H1 (cell line): ENCODE results near the gene AWAT1. TPM values are rescaled to one million over a fixed set of nuclear protein-coding genes. Genes with fewer than 3 reads are reported as not detected.

Source experiments
- CTCF ChIA-PET: fragments of 300-600 bp; sonication (Branson Sonifier 250); formaldehyde crosslinking; loops from one replicate; lab custom pipeline; 2021; ENCODE audit not compliant: partially characterized antibody; lab: Charles Lee
- POLR2A ChIA-PET: fragments of 300-600 bp; sonication (Branson Sonifier 250); formaldehyde crosslinking; loops from one replicate; lab custom pipeline; 2021; ENCODE audit warnings: inconsistent platforms; ENCODE audit not compliant: partially characterized antibody; lab: Charles Lee
- DNase-seq, 2 experiments: peaks; one replicate each; pipeline versions ENCODE4 v3.0.0 to v3.0.0-alpha.2; 2010 to 2022; ENCODE audit warnings: low spot score in 2 of 2, low read depth in 1 of 2, mixed read lengths in 1 of 2
- FAIRE-seq: peaks from 2 replicates; lab custom pipeline; 2011; peaks lifted over from hg19 to GRCh38; lab: Jason Lieb, UNC
- H2AFZ ChIP-seq: 2 replicates; pipeline ENCODE4 v1.8.1; 2012; ENCODE audit warnings: low read length, inconsistent platforms
- H2AK5ac ChIP-seq: 2 replicates; pipeline ENCODE4 v1.6.1; 2013; ENCODE audit warnings: low read depth, low read length
- H2BK120ac ChIP-seq: replicated peaks from 2 replicates; pipeline ENCODE3; 2013; ENCODE audit warnings: low read depth, low read length, inconsistent platforms
- H2BK12ac ChIP-seq: 2 replicates; pipeline ENCODE4 v1.6.1; 2013; ENCODE audit warnings: low read depth, low read length
- H2BK15ac ChIP-seq: 2 replicates; pipeline ENCODE4 v1.6.1; 2013; ENCODE audit warnings: low read length
- H2BK20ac ChIP-seq: 2 replicates; pipeline ENCODE4 v1.6.1; 2013; ENCODE audit warnings: low read length
- H2BK5ac ChIP-seq: 2 replicates; pipeline ENCODE4 v1.6.1; 2013; ENCODE audit warnings: low read depth, low read length
- H3K14ac ChIP-seq: 2 replicates; pipeline ENCODE4 v1.6.1; 2013; ENCODE audit warnings: inconsistent platforms; ENCODE audit not compliant: insufficient read length
- H3K18ac ChIP-seq: 2 replicates; pipeline ENCODE4 v1.6.1; 2013; ENCODE audit warnings: low read length; ENCODE audit errors: extremely low read depth
- H3K23ac ChIP-seq: 2 replicates; pipeline ENCODE4 v1.6.1; 2013; ENCODE audit warnings: inconsistent platforms; ENCODE audit not compliant: insufficient read length
- H3K23me2 ChIP-seq: 2 replicates; pipeline ENCODE4 v1.6.1; 2013; ENCODE audit warnings: low read depth, low read length
- H3K27ac ChIP-seq: 2 replicates; pipeline ENCODE4 v1.6.1; 2011; ENCODE audit warnings: low read depth, low read length, inconsistent platforms
- H3K27me3 ChIP-seq, 4 experiments: replicated peaks in 1 of 4; 1 replicate in 1 of 4; 2 replicates in 3 of 4; pipeline versions ENCODE4 v1.6.1 to v1.8.1; 2011 to 2013; ENCODE audit warnings: low read length in 3 of 4, mild to moderate bottlenecking in 3 of 4, inconsistent platforms in 2 of 4, mixed read lengths in 2 of 4, moderate library complexity in 1 of 4; ENCODE audit not compliant: control insufficient read depth in 3 of 4, insufficient read depth in 3 of 4; ENCODE audit errors: extremely low read depth in 1 of 4
- H3K36me3 ChIP-seq, 4 experiments: 2 replicates each; pipeline versions ENCODE4 v1.6.1 to v1.8.1; 2011 to 2013; ENCODE audit warnings: mild to moderate bottlenecking in 4 of 4, low read length in 3 of 4, moderate library complexity in 2 of 4, control low read depth in 1 of 4, inconsistent platforms in 1 of 4; ENCODE audit not compliant: insufficient read depth in 4 of 4, control insufficient read depth in 2 of 4
- H3K4ac ChIP-seq: replicated peaks from 2 replicates; pipeline ENCODE3; 2013; ENCODE audit warnings: low read length, low read depth, mixed read lengths, inconsistent platforms; ENCODE audit not compliant: insufficient read length
- H3K4me1 ChIP-seq, 4 experiments: replicated peaks in 1 of 4; 1 replicate in 1 of 4; 2 replicates in 3 of 4; pipeline versions ENCODE4 v1.6.1 to v1.8.1; 2011 to 2013; ENCODE audit warnings: low read length in 3 of 4, inconsistent platforms in 2 of 4, mixed read lengths in 1 of 4; ENCODE audit not compliant: insufficient read depth in 4 of 4, control insufficient read depth in 3 of 4
- H3K4me2 ChIP-seq, 2 experiments: 2 replicates each; pipeline versions ENCODE4 v1.6.1 to v1.8.1; 2011 to 2013; ENCODE audit warnings: low read depth in 2 of 2, low read length in 2 of 2, control low read depth in 1 of 2, inconsistent platforms in 1 of 2, mild to moderate bottlenecking in 1 of 2; ENCODE audit not compliant: insufficient read depth in 1 of 2
- H3K4me3 ChIP-seq, 4 experiments: fragments of 200-600, 300-600 bp in 1 of 4; sonication (generic), shearing (Covaris generic), sonication (Bioruptor Twin) in 1 of 4; 2 replicates each; pipeline versions ENCODE4 v1.5.1 to v1.8.1; 2011 to 2016; ENCODE audit warnings: low read length in 4 of 4, low read depth in 3 of 4, control low read depth in 2 of 4, inconsistent platforms in 2 of 4, mild to moderate bottlenecking in 2 of 4, mixed read lengths in 1 of 4, moderate library complexity in 1 of 4; ENCODE audit not compliant: insufficient read depth in 2 of 4; ENCODE audit errors: extremely low read depth in 1 of 4
- H3K56ac ChIP-seq: replicated peaks from 2 replicates; pipeline ENCODE3; 2013; ENCODE audit warnings: low read depth, mild to moderate bottlenecking, mixed read lengths, low read length, inconsistent platforms; ENCODE audit not compliant: insufficient read length
- H3K79me1 ChIP-seq: 2 replicates; pipeline ENCODE4 v1.6.1; 2013; ENCODE audit warnings: low read depth, low read length, control low read depth
- H3K79me2 ChIP-seq, 2 experiments: 2 replicates each; pipeline versions ENCODE4 v1.6.1 to v1.8.1; 2012 to 2013; ENCODE audit warnings: low read length in 2 of 2, mild to moderate bottlenecking in 2 of 2, inconsistent platforms in 1 of 2; ENCODE audit not compliant: insufficient read depth in 2 of 2, control insufficient read depth in 1 of 2
- H3K9ac ChIP-seq, 4 experiments: replicated peaks in 1 of 4; 1 replicate in 1 of 4; 2 replicates in 3 of 4; pipeline versions ENCODE4 v1.6.1 to v1.8.1; 2011 to 2013; ENCODE audit warnings: low read depth in 3 of 4, low read length in 3 of 4, control low read depth in 2 of 4, mild to moderate bottlenecking in 2 of 4, moderate library complexity in 2 of 4, inconsistent platforms in 1 of 4; ENCODE audit errors: extremely low read depth in 1 of 4
- H3K9me3 ChIP-seq, 2 experiments: 2 replicates each; pipeline versions ENCODE4 v1.6.1 to v1.8.1; 2012 to 2013; ENCODE audit warnings: mild to moderate bottlenecking in 2 of 2, moderate library complexity in 2 of 2, control low read depth in 1 of 2, inconsistent platforms in 1 of 2, low read depth in 1 of 2, low read length in 1 of 2, mixed read lengths in 1 of 2; ENCODE audit not compliant: insufficient read depth in 2 of 2
- H4K20me1 ChIP-seq, 2 experiments: replicated peaks in 1 of 2; 2 replicates each; pipeline versions ENCODE3 to v1.8.1; 2011 to 2013; ENCODE audit warnings: inconsistent platforms in 2 of 2, low read length in 2 of 2, mild to moderate bottlenecking in 1 of 2; ENCODE audit not compliant: insufficient read depth in 2 of 2, control insufficient read depth in 1 of 2
- H4K5ac ChIP-seq: 2 replicates; pipeline ENCODE4 v1.6.1; 2013; ENCODE audit warnings: low read length, low read depth, mixed read lengths, inconsistent platforms; ENCODE audit not compliant: insufficient read length
- H4K8ac ChIP-seq: 2 replicates; pipeline ENCODE4 v1.8.0; 2013; ENCODE audit warnings: mild to moderate bottlenecking, moderate library complexity, low read length, inconsistent platforms; ENCODE audit not compliant: insufficient read depth; ENCODE audit errors: extremely low read depth
- H4K91ac ChIP-seq: replicated peaks from 2 replicates; pipeline ENCODE3; 2013; ENCODE audit warnings: low read length, mixed read lengths, inconsistent platforms; ENCODE audit not compliant: insufficient read length
- ASH2L ChIP-seq: fragments of 200-600, 300-600 bp; sonication (generic); IDR thresholded peaks from one replicate; pipeline ENCODE4 v1.7.1; 2017; ENCODE audit warnings: low read length
- ATF3 ChIP-seq: IDR thresholded peaks from 2 replicates; pipeline ENCODE4 v1.6.1; 2011; ENCODE audit warnings: low read depth, mild to moderate bottlenecking, low read length; ENCODE audit not compliant: insufficient read depth
- CBX8 ChIP-seq: fragments of 300-800, 300-1000 bp; sonication (generic); IDR thresholded peaks from 2 replicates; pipeline ENCODE4 v1.7.1; 2016; ENCODE audit warnings: low read depth, low read length, borderline replicate concordance
- CTBP2 ChIP-seq: IDR thresholded peaks from 2 replicates; pipeline ENCODE4 v1.7.0; 2011; ENCODE audit warnings: borderline replicate concordance, mild to moderate bottlenecking, moderate library complexity, mixed read lengths, low read length; ENCODE audit not compliant: insufficient read depth, insufficient read length
- EGR1 ChIP-seq: IDR thresholded peaks from 2 replicates; pipeline ENCODE4 v1.6.1; 2011; ENCODE audit warnings: low read depth, low read length, borderline replicate concordance
- EZH2 ChIP-seq: fragments of 200-600 bp; sonication (generic); IDR thresholded peaks from 2 replicates; pipeline ENCODE4 v1.7.1; 2012; ENCODE audit warnings: low read depth, mild to moderate bottlenecking, moderate library complexity, low read length, inconsistent platforms; ENCODE audit not compliant: severe bottlenecking
- FOSL1 ChIP-seq: IDR thresholded peaks from 2 replicates; pipeline ENCODE4 v1.6.1; 2011; ENCODE audit warnings: mild to moderate bottlenecking, low read depth, low read length, moderate library complexity; ENCODE audit not compliant: insufficient read depth
- GABPA ChIP-seq: IDR thresholded peaks from 2 replicates; pipeline ENCODE4 v1.6.1; 2011; ENCODE audit warnings: mild to moderate bottlenecking, low read length, moderate library complexity, borderline replicate concordance; ENCODE audit not compliant: insufficient read depth
- PHF8 ChIP-seq: fragments of 200-600 bp; sonication (generic); conservative IDR thresholded peaks from 2 replicates; pipeline ENCODE4 v1.7.1; 2012; ENCODE audit warnings: low read depth, mild to moderate bottlenecking, inconsistent platforms, low read length, moderate library complexity
- RFX5 ChIP-seq: IDR thresholded peaks from 2 replicates; pipeline ENCODE4 v1.6.1; 2011; ENCODE audit warnings: low read depth, low read length, improper control_type of control experiment, borderline replicate concordance
- SIN3A ChIP-seq, 2 experiments: IDR thresholded peaks in 1 of 2; conservative IDR thresholded peaks in 1 of 2; 2 replicates each; pipeline ENCODE4 v1.6.1; 2011 to 2012; ENCODE audit warnings: low read length in 2 of 2, improper control_type of control experiment in 1 of 2, low read depth in 1 of 2, mild to moderate bottlenecking in 1 of 2
- TAF1 ChIP-seq: IDR thresholded peaks from 2 replicates; pipeline ENCODE4 v1.6.1; 2011; ENCODE audit warnings: mild to moderate bottlenecking, low read depth, low read length
- TAF7 ChIP-seq: optimal IDR thresholded peaks from 2 replicates; pipeline ENCODE3; 2011; ENCODE audit warnings: low read depth, mild to moderate bottlenecking, inconsistent platforms, low read length, moderate library complexity, borderline replicate concordance
- TEAD4 ChIP-seq: IDR thresholded peaks from 2 replicates; pipeline ENCODE4 v1.6.1; 2012; ENCODE audit warnings: low read depth, low read length, inconsistent platforms, mixed read lengths
- YY1 ChIP-seq: IDR thresholded peaks from 2 replicates; pipeline ENCODE4 v1.6.1; 2011; ENCODE audit warnings: low read depth, mild to moderate bottlenecking, low read length
- polyA plus RNA-seq, 7 experiments: library from polyadenylated mRNA; depleted of rRNA in 3 of 7; stranded (reverse) in 5 of 7; unstranded in 2 of 7; fragments of >200 nt in 5 of 7; fragments of 200-250 nt in 2 of 7; gene quantifications; 1 replicate in 5 of 7; 2 replicates in 1 of 7; 4 replicates in 1 of 7; pipeline versions ENCODE4 v1.2.1 to v1.2.3, GENCODE V29; 2011 to 2013; ENCODE audit warnings: missing spikeins in 2 of 7, mixed read lengths in 2 of 7
- total RNA-seq: library from RNA; stranded (reverse); fragmentation: NEBNext Ultra II Directional; extraction: Animal tissue kit (Norgen Biotek cat#: 25700); gene quantifications from 2 replicates; pipeline ENCODE4 v1.2.1, GENCODE V29; 2021

Gene AWAT1
- total and polyA plus RNA-seq, 2 of the 8 experiments (the other 6 are each of a cell fraction or from before 2014, with no cell fraction given) = not detected

- no peak overlapping the region for H2AK5ac ChIP-seq
- DNase-seq = no peak
- no peak overlapping the region for H3K14ac ChIP-seq
- H4K5ac ChIP-seq = no peak overlapping the region
- no peaks in the 10 kb centered on the region for H3K79me1 ChIP-seq
- H2BK12ac ChIP-seq = no peak overlapping the region
- no peak overlapping the region for H3K56ac ChIP-seq
- no peak overlapping the region for H2BK15ac ChIP-seq
- no peak for FAIRE-seq
- no peak overlapping the region for H3K4ac ChIP-seq
- no peaks in the 10 kb centered on the region for H3K9me3 ChIP-seq
- POLR2A ChIA-PET = no interaction called here
- no peaks in the 10 kb centered on the region for H3K27me3 ChIP-seq
- H2AFZ ChIP-seq = no peak overlapping the region
- no peak overlapping the region for H2BK5ac ChIP-seq
- no peak overlapping the region for H3K4me3 ChIP-seq
- no peak overlapping the region for H3K23ac ChIP-seq
- no peaks in the 10 kb centered on the region for H3K36me3 ChIP-seq
- H3K4me1 ChIP-seq = no peaks in the 10 kb centered on the region
- no peak overlapping the region for H3K9ac ChIP-seq
- H3K23me2 ChIP-seq = no peaks in the 10 kb centered on the region
- no peak overlapping the region for H3K18ac ChIP-seq
- TF ChIP-seq ATF3 = no peak
- no peak for TF ChIP-seq EGR1
- no peak for TF ChIP-seq TAF7
- no peak for TF ChIP-seq PHF8
- TF ChIP-seq CTBP2 = no peak
- no peak for TF ChIP-seq GABPA
- no peak for TF ChIP-seq SIN3A (conservative IDR thresholded peaks at IDR 0.05 in 1 of 2, IDR thresholded peaks at IDR 0.05 in 1 of 2; ENCODE audit: low read depth in 1 of 2, low read length in 2 of 2)
- no peak for TF ChIP-seq TAF1
- TF ChIP-seq ASH2L = no peak
- TF ChIP-seq EZH2 = no peak
- TF ChIP-seq TEAD4 = no peak
- no peak for TF ChIP-seq CBX8
- no peak for TF ChIP-seq RFX5
- TF ChIP-seq FOSL1 = no peak
- TF ChIP-seq YY1 = no peak
- no peak overlapping the region for H3K27ac ChIP-seq
- H2BK20ac ChIP-seq = no peak overlapping the region
- no peaks in the 10 kb centered on the region for H4K20me1 ChIP-seq
- CTCF ChIA-PET = interaction anchor here (1.3 kb wide), 1 partner anchor 29 kb away, joined by 3 read pairs; no protein-coding TSS in a partner anchor
- no peaks in the 10 kb centered on the region for H3K79me2 ChIP-seq
- H2BK120ac ChIP-seq = no peak overlapping the region
- no peak overlapping the region for H3K4me2 ChIP-seq
- no peak overlapping the region for H4K91ac ChIP-seq
- H4K8ac ChIP-seq = no peak overlapping the region
Observed at GRCh38 chrX:70226048-70226447, 8.4 kb upstream of the AWAT1 start.
